ENCODE results near the gene FNDC3A.

Gene FNDC3A

DNA sequence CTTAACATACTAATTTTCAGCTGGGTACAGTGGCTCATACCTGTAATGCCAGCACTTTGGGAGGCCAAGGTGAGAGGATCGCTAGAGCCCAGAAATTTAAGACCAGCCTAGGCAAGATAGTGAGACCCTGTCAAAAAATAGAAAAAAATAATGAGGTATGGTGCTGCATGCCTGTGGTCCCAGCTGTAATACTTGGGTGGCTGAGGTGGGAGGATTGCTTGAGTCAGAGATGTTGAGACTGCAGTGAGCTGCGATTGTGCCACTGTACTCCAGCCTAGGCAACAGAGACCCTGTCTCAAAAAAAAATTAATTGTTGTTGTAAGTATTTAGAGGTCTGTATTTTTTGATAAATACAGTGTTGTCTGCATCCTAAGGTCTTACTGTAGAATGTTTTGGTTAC lies 66.8 kb downstream of the FNDC3A start:
- Histone ChIP-seq H3K36me3 (ENCODE audit: control insufficient read depth, insufficient read depth, low read length) (no peaks in the 10 kb centered on the region), H3K9me3 (ENCODE audit: control insufficient read depth, insufficient read depth, low read length) (no peaks in the 10 kb centered on the region), H3K27ac (ENCODE audit: low read depth, low read length) (no peak overlapping the region), H3K9ac (ENCODE audit: low read depth, low read length) (no peak overlapping the region), H3K4me3 (ENCODE audit: low read depth, low read length) (no peak overlapping the region), H3K4me1 (ENCODE audit: control insufficient read depth, insufficient read depth, low read length) (no peaks in the 10 kb centered on the region), H3K27me3 (ENCODE audit: control insufficient read depth, insufficient read depth, low read length) (no peaks in the 10 kb centered on the region)

DNA sequence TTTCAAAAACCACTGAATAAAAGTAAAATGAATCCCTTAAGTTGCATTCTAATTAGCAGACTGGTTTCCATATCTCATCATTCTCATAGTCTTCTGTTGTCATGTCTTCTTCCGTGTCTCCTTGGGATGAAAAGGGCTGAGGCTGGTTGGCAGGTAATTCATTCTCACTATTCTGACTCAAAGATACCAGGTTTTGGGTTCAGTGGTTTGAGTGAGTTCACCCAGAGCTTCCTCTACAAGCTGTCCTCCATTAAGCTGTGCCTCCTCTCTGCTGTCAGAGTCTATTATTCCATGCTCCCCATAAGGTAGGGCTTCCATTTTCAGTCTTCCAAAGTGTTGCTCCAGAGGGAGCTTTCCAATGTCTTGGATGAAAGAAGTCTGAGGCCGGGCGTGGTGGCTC lies 68.3 kb downstream of the FNDC3A start:
- Histone ChIP-seq H3K27me3 (ENCODE audit: control insufficient read depth, insufficient read depth, low read length) (no peaks in the 10 kb centered on the region), H3K36me3 (ENCODE audit: control insufficient read depth, insufficient read depth, low read length) (no peaks in the 10 kb centered on the region), H3K4me1 (ENCODE audit: control insufficient read depth, insufficient read depth, low read length) (no peaks in the 10 kb centered on the region), H3K4me3 (ENCODE audit: low read depth, low read length) (no peak overlapping the region), H3K9me3 (ENCODE audit: control insufficient read depth, insufficient read depth, low read length) (no peaks in the 10 kb centered on the region), H3K9ac (ENCODE audit: low read depth, low read length) (no peak overlapping the region), H3K27ac (ENCODE audit: low read depth, low read length) (no peak overlapping the region)

DNA sequence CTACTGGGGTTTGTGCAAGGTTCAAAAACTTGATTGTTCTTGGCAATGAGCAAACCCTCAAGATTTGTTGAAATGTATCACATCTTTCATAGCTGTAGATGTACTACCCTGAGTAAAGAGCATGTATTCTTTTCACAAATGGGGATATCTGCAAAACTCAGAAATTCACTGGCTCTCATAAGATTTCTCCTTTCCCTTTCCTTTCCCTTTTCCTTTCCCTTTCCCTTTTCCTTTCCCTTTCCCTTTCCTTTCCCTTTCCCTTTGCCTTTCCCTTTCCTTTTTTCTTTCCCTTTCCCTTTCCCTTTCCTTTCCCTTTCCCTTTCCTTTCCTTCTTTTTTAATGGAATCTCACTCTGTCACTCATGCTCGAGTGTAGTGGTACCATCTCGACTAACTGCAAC lies 69.1 kb downstream of the FNDC3A start:
- H3K4me1 ChIP-seq (ENCODE audit: control insufficient read depth, insufficient read depth, low read length): no peaks in the 10 kb centered on the region
- H3K4me3 ChIP-seq (ENCODE audit: low read depth, low read length): no peak overlapping the region
- no peaks in the 10 kb centered on the region for H3K27me3 ChIP-seq (ENCODE audit: control insufficient read depth, insufficient read depth, low read length)
- H3K9ac ChIP-seq (ENCODE audit: low read depth, low read length): no peak overlapping the region
- no peaks in the 10 kb centered on the region for H3K36me3 ChIP-seq (ENCODE audit: control insufficient read depth, insufficient read depth, low read length)
- H3K9me3 ChIP-seq (ENCODE audit: control insufficient read depth, insufficient read depth, low read length): no peaks in the 10 kb centered on the region
- no peak overlapping the region for H3K27ac ChIP-seq (ENCODE audit: low read depth, low read length)

DNA sequence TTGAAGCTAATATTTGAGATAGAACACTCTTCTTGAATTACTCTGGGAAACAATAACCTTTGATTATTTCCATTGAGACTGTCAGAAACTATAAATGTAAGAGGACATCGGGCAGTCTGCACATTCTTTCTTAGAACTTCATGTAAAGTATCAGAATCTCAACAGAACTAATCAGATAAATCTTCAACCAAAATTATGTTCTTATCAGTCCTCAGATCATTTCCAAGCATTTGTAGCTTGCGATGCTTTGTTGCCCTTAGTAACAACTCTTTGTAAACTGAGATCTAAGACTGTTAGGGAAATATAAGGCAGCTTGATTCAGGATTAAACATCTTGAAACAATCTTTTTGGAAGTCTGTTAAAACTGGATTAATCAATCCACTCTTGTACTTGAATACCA lies 70.3 kb downstream of the FNDC3A start:
- Histone ChIP-seq H3K27me3 (ENCODE audit: control insufficient read depth, insufficient read depth, low read length) (no peaks in the 10 kb centered on the region), H3K27ac (ENCODE audit: low read depth, low read length) (no peak overlapping the region), H3K36me3 (ENCODE audit: control insufficient read depth, insufficient read depth, low read length) (no peaks in the 10 kb centered on the region), H3K9ac (ENCODE audit: low read depth, low read length) (no peak overlapping the region), H3K4me1 (ENCODE audit: control insufficient read depth, insufficient read depth, low read length) (0 out of 2 replicates have a peak, but pooled peaks cover 2% of the 10 kb centered on the region), H3K9me3 (ENCODE audit: control insufficient read depth, insufficient read depth, low read length) (no peaks in the 10 kb centered on the region), H3K4me3 (ENCODE audit: low read depth, low read length) (no peak overlapping the region)

DNA sequence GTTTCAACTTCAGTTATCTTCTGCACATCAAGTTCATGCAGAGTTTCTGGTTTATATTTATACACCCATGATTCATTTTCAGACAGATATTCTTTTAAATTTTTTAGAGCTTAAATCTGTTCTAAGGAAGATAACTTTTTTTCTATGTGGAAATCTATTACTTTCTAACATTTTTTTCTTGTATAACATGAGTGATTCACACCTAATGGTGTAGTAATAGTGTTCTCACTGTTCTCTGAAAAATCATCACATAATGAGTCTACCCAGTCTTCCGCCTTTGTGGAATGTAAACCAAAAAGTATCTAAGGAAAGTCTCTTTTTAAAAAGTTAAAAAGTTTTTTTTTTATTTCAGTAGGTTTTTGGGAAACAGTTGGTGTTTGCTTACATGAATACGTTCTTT lies 70.8 kb downstream of the FNDC3A start:
- Histone ChIP-seq H3K4me1 (ENCODE audit: control insufficient read depth, insufficient read depth, low read length) (0 out of 2 replicates have a peak, but pooled peaks cover 3% of the 10 kb centered on the region), H3K9me3 (ENCODE audit: control insufficient read depth, insufficient read depth, low read length) (no peaks in the 10 kb centered on the region), H3K36me3 (ENCODE audit: control insufficient read depth, insufficient read depth, low read length) (no peaks in the 10 kb centered on the region), H3K27ac (ENCODE audit: low read depth, low read length) (no peak overlapping the region), H3K4me3 (ENCODE audit: low read depth, low read length) (no peak overlapping the region), H3K27me3 (ENCODE audit: control insufficient read depth, insufficient read depth, low read length) (no peaks in the 10 kb centered on the region), H3K9ac (ENCODE audit: low read depth, low read length) (no peak overlapping the region)

DNA sequence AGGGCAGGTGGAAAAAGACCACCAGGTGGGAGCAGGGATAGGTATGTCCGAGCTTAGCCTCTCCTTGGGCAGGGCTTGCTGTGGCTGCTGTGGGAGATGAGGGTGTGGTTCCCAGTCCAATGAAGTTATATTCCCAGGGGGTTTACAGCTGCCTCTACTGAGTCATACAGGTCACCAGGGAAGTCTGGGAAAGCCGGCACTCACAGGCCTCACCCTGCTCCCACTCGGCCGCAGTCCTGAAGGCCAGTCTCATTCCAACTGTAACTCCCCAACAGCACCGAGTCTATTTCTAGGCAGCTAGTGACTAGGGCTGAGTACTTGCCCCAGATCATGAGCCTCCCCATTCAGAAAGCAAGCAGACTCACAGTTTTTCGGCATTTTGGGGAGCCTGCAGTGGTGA lies 77.1 kb downstream of the FNDC3A start:
- Histone ChIP-seq H3K4me3 (ENCODE audit: low read depth, low read length) (no peak overlapping the region), H3K9me3 (ENCODE audit: control insufficient read depth, insufficient read depth, low read length) (no peaks in the 10 kb centered on the region), H3K9ac (ENCODE audit: low read depth, low read length) (no peak overlapping the region), H3K4me1 (ENCODE audit: control insufficient read depth, insufficient read depth, low read length) (peaks cover 20% of the 10 kb centered on the region), H3K27me3 (ENCODE audit: control insufficient read depth, insufficient read depth, low read length) (no peaks in the 10 kb centered on the region), H3K36me3 (ENCODE audit: control insufficient read depth, insufficient read depth, low read length) (no peaks in the 10 kb centered on the region), H3K27ac (ENCODE audit: low read depth, low read length) (no peak overlapping the region)

DNA sequence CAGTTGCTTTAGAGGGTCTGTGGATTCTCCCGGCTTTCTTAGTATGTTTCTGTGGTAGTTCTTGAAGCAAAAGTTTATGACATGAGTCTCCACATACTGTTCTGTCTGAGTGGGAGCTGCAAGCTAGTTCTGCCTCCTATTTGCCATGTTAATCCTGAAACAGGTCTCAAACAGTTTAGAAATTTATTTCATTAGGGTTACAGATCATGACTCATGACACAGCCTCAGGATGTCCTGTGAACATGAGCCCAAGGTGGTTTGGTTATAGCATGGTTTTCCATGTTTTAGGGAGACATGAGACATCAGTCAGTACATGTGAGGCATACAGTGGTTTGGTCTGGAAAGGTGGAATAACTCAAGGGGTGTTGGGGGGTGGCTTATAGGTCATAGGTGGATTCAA lies 77.5 kb downstream of the FNDC3A start:
- no peaks in the 10 kb centered on the region for H3K36me3 ChIP-seq (ENCODE audit: control insufficient read depth, insufficient read depth, low read length)
- H3K9ac ChIP-seq (ENCODE audit: low read depth, low read length): no peak overlapping the region
- H3K4me1 ChIP-seq (ENCODE audit: control insufficient read depth, insufficient read depth, low read length): peaks cover 20% of the 10 kb centered on the region
- no peaks in the 10 kb centered on the region for H3K27me3 ChIP-seq (ENCODE audit: control insufficient read depth, insufficient read depth, low read length)
- H3K4me3 ChIP-seq (ENCODE audit: low read depth, low read length): no peak overlapping the region
- H3K27ac ChIP-seq (ENCODE audit: low read depth, low read length): no peak overlapping the region
- H3K9me3 ChIP-seq (ENCODE audit: control insufficient read depth, insufficient read depth, low read length): no peaks in the 10 kb centered on the region

DNA sequence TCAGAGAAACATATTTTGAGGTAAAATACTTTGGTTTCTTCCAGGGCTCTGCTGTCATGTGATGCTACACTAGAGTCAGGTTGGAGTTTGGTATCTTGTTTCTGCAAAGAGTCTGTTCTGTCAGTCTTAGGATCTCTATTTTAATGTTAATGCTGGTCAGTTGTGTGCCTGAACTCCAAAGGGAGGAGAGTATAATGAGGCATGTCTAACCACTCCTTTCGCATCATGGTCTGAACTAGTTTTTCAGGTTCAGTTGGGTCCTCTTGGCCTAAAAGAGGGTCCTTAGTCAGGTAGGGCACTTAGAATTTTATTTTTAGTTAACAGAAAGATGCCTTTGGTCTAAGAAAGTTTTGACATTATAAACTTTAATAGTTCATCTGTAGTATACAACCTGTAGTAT lies 78.2 kb downstream of the FNDC3A start:
- no peaks in the 10 kb centered on the region for H3K36me3 ChIP-seq (ENCODE audit: control insufficient read depth, insufficient read depth, low read length)
- no peaks in the 10 kb centered on the region for H3K9me3 ChIP-seq (ENCODE audit: control insufficient read depth, insufficient read depth, low read length)
- H3K4me1 ChIP-seq (ENCODE audit: control insufficient read depth, insufficient read depth, low read length): peaks cover 20% of the 10 kb centered on the region
- no peaks in the 10 kb centered on the region for H3K27me3 ChIP-seq (ENCODE audit: control insufficient read depth, insufficient read depth, low read length)
- H3K27ac ChIP-seq (ENCODE audit: low read depth, low read length): no peak overlapping the region
- H3K4me3 ChIP-seq (ENCODE audit: low read depth, low read length): no peak overlapping the region
- no peak overlapping the region for H3K9ac ChIP-seq (ENCODE audit: low read depth, low read length)

DNA sequence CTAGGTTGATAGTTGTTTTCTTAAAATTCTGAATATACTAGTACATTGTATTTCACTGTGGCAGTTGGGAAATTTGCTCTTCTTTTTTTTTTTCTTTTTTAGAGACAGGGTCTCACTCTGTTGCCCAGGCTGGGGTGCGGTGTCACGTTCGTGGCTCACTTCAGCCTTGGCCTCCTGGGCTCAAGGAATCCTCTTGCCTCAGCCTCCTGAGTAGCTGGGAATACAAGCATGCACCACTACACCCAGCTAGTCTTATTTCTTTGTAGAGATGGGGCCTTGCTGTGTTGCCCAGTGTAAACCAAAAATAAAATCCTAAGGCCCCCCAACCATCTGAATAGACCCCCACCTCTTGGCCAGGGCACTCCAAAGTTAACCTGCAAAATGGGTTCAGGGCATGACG lies 79.3 kb downstream of the FNDC3A start:
- H3K9ac ChIP-seq (ENCODE audit: low read depth, low read length): no peak overlapping the region
- H3K4me3 ChIP-seq (ENCODE audit: low read depth, low read length): no peak overlapping the region
- no peaks in the 10 kb centered on the region for H3K9me3 ChIP-seq (ENCODE audit: control insufficient read depth, insufficient read depth, low read length)
- H3K27me3 ChIP-seq (ENCODE audit: control insufficient read depth, insufficient read depth, low read length): no peaks in the 10 kb centered on the region
- peaks cover 20% of the 10 kb centered on the region for H3K4me1 ChIP-seq (ENCODE audit: control insufficient read depth, insufficient read depth, low read length)
- H3K36me3 ChIP-seq (ENCODE audit: control insufficient read depth, insufficient read depth, low read length): no peaks in the 10 kb centered on the region
- no peak overlapping the region for H3K27ac ChIP-seq (ENCODE audit: low read depth, low read length)

DNA sequence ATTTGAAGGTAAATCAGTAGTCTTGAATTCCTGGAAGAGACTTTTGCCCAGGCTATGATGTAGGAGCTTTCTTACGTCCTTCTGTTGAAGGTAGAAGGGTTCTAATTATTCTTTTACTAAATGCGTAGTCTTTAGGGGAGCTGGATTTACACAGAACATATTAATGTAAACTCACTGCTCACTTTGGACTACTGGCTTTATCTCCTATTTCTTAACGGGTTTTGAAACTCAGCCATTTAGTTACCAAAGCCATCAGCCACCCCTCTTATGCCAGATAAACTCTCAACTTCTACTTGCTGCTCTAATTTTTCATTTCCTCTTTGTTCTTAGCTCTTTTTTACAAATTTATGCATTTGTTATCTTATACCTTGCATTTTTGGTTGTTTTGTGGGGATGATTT lies 81.5 kb downstream of the FNDC3A start:
- no peaks in the 10 kb centered on the region for H3K36me3 ChIP-seq (ENCODE audit: control insufficient read depth, insufficient read depth, low read length)
- H3K27ac ChIP-seq (ENCODE audit: low read depth, low read length): no peak overlapping the region
- H3K27me3 ChIP-seq (ENCODE audit: control insufficient read depth, insufficient read depth, low read length): no peaks in the 10 kb centered on the region
- no peaks in the 10 kb centered on the region for H3K9me3 ChIP-seq (ENCODE audit: control insufficient read depth, insufficient read depth, low read length)
- H3K4me3 ChIP-seq (ENCODE audit: low read depth, low read length): no peak overlapping the region
- H3K4me1 ChIP-seq (ENCODE audit: control insufficient read depth, insufficient read depth, low read length): peaks cover 17% of the 10 kb centered on the region
- no peak overlapping the region for H3K9ac ChIP-seq (ENCODE audit: low read depth, low read length)

DNA sequence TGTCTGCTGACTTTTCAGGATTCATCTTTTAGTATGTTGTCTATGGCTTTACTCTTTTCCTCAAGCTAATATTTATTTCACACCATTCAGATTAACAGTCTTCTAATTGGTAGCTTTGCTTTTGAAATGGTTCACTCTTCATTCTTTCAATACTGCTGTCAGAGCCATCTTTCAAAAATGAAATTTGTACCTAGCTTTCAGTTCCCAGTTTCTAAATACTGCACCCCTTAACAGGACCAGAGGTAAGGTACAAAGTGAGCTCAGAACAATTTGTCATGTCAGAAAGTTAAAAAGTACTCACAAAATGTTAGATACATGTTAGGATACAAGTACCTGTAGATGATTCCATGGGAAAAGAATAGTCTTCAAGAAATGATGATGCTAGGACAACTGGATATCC lies 83.0 kb downstream of the FNDC3A start:
- Histone ChIP-seq H3K4me1 (ENCODE audit: control insufficient read depth, insufficient read depth, low read length) (peaks cover 5% of the 10 kb centered on the region), H3K4me3 (ENCODE audit: low read depth, low read length) (no peak overlapping the region), H3K27me3 (ENCODE audit: control insufficient read depth, insufficient read depth, low read length) (no peaks in the 10 kb centered on the region), H3K9ac (ENCODE audit: low read depth, low read length) (no peak overlapping the region), H3K36me3 (ENCODE audit: control insufficient read depth, insufficient read depth, low read length) (no peaks in the 10 kb centered on the region), H3K27ac (ENCODE audit: low read depth, low read length) (no peak overlapping the region), H3K9me3 (ENCODE audit: control insufficient read depth, insufficient read depth, low read length) (no peaks in the 10 kb centered on the region)
